ENCODE measurements around the gene SH3BGRL3. TPM values are rescaled to one million over a fixed set of nuclear protein-coding genes. Genes with fewer than 3 reads are reported as not detected.

SH3BGRL3 gene
- total and polyA plus RNA-seq, 2 experiments from 2014 or later: 240 to 2,795 TPM

GRCh38 chr1:26276432-26276838 lies 3.5 kb upstream of the SH3BGRL3 start:
- no peak overlapping the region; the same call in 1 of the 2 replicates for H3K4me3 ChIP-seq
- TF ChIP-seq EZH2 (IDR thresholded peaks at IDR 0.05; ENCODE audit: insufficient read depth, poor library complexity, severe bottlenecking) (no peak), EZH2phosphoT487 (IDR thresholded peaks at IDR 0.05; ENCODE audit: insufficient read depth, low read depth) (no peak)
- no peaks in the 10 kb centered on the region for H3K9me3 ChIP-seq (ENCODE audit: low read depth)
- peak overlapping the region; percentile 75; the same call in 1 of the 2 replicates for H3K9ac ChIP-seq
- WGBS, 2 experiments (ENCODE audit: low coverage in 1 of 2, low lambda C conversion rate in 2 of 2, missing lambda C conversion rate in 2 of 2): 4 to 8% methylated on average over 2 of the region's 2 CpGs
- H3K4me2 ChIP-seq (ENCODE audit: unreplicated experiment): peak overlapping the region; percentile 73
- no peaks in the 10 kb centered on the region for H4K20me1 ChIP-seq (ENCODE audit: insufficient read depth)
- H2AFZ ChIP-seq: no peak overlapping the region
- peak overlapping the region; percentile 95 for H3K27ac ChIP-seq
- in situ Hi-C loops (cut with MboI): no loop called here
- H3K4me1 ChIP-seq (ENCODE audit: insufficient read depth): peaks cover 53% of the 10 kb centered on the region
- no peaks in the 10 kb centered on the region for H3K27me3 ChIP-seq (replicated peaks; ENCODE audit: insufficient read depth)
- H3F3A ChIP-seq (ENCODE audit: insufficient read depth): peaks cover 59% of the 10 kb centered on the region
- H3K79me2 ChIP-seq (ENCODE audit: insufficient read depth): peaks cover 15% of the 10 kb centered on the region
- no peaks in the 10 kb centered on the region for H3K9me2 ChIP-seq (ENCODE audit: insufficient read depth)
- DNase-seq: no peak
- 0 out of 2 replicates have a peak, but pooled peaks cover 5% of the 10 kb centered on the region for H3K36me3 ChIP-seq (ENCODE audit: low read depth)

- H3K9me3 ChIP-seq (ENCODE audit: low read depth): no peaks in the 10 kb centered on the region
- peaks cover 64% of the 10 kb centered on the region for H3F3A ChIP-seq (ENCODE audit: insufficient read depth)
- H2AFZ ChIP-seq: no peak overlapping the region
- TF ChIP-seq EZH2phosphoT487 (IDR thresholded peaks at IDR 0.05; ENCODE audit: insufficient read depth, low read depth): no peak
- TF ChIP-seq EZH2 (IDR thresholded peaks at IDR 0.05; ENCODE audit: insufficient read depth, poor library complexity, severe bottlenecking): no peak
- H3K36me3 ChIP-seq (ENCODE audit: low read depth): 0 out of 2 replicates have a peak, but pooled peaks cover 8% of the 10 kb centered on the region
- H3K9me2 ChIP-seq (ENCODE audit: insufficient read depth): no peaks in the 10 kb centered on the region
- peak overlapping the region; percentile 95 for H3K27ac ChIP-seq
- 55 to 58% methylated on average over 3 of the region's 3 CpGs for WGBS, 2 experiments (ENCODE audit: low coverage in 1 of 2, low lambda C conversion rate in 2 of 2, missing lambda C conversion rate in 2 of 2)
- H4K20me1 ChIP-seq (ENCODE audit: insufficient read depth): peaks cover 3% of the 10 kb centered on the region; the same call in 1 of the 2 replicates
- no peaks in the 10 kb centered on the region for H3K27me3 ChIP-seq (replicated peaks; ENCODE audit: insufficient read depth)
- H3K4me3 ChIP-seq: no peak overlapping the region
- H3K9ac ChIP-seq: peak overlapping the region; percentile 87; the same call in 1 of the 2 replicates
- H3K4me2 ChIP-seq (ENCODE audit: unreplicated experiment): peak overlapping the region; percentile 36
- peaks cover 58% of the 10 kb centered on the region for H3K4me1 ChIP-seq (ENCODE audit: insufficient read depth)
- H3K79me2 ChIP-seq (ENCODE audit: insufficient read depth): peaks cover 23% of the 10 kb centered on the region
- in situ Hi-C loops (cut with MboI): no loop called here
- no peak for DNase-seq
Observed at GRCh38 chr1:26277261-26277661, 2.6 kb upstream of the SH3BGRL3 start.

DNA sequence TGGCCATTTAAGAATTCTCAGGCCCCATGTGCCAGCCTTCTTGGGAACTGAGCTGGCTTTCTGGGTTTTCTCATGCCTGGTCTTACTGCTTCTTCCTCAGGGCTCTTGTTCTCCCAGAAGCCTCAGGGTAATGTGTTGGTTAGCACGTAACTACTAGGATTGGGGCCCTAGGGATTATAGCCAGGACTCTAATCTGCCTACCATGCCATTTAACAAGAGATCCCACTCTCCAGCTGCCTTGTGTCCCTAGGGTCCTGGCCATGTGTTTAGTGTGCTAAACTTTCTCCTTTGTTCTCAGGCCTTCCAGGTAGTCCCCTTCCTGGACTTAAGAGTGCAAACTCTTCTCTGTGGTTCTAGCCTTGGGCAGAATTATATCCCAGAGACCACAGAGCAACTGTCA lies 2.2 kb upstream of the SH3BGRL3 start:
- peaks cover 66% of the 10 kb centered on the region for H3F3A ChIP-seq (ENCODE audit: insufficient read depth)
- H3K27ac ChIP-seq: peak overlapping the region; percentile 95
- WGBS, 2 experiments (ENCODE audit: low coverage in 1 of 2, low lambda C conversion rate in 2 of 2, missing lambda C conversion rate in 2 of 2): 87 to 100% methylated on average over 1 of the region's 1 CpG
- peak; percentile 11 for DNase-seq
- no peaks in the 10 kb centered on the region for H3K27me3 ChIP-seq (replicated peaks; ENCODE audit: insufficient read depth)
- H3K9me3 ChIP-seq (ENCODE audit: low read depth): no peaks in the 10 kb centered on the region
- no peak overlapping the region for H3K4me3 ChIP-seq
- peak overlapping the region; percentile 87 for H3K9ac ChIP-seq
- no peaks in the 10 kb centered on the region for H3K9me2 ChIP-seq (ENCODE audit: insufficient read depth)
- H3K79me2 ChIP-seq (ENCODE audit: insufficient read depth): peaks cover 28% of the 10 kb centered on the region
- peaks cover 3% of the 10 kb centered on the region; the same call in 1 of the 2 replicates for H4K20me1 ChIP-seq (ENCODE audit: insufficient read depth)
- H2AFZ ChIP-seq: no peak overlapping the region
- TF ChIP-seq EZH2phosphoT487 (IDR thresholded peaks at IDR 0.05; ENCODE audit: insufficient read depth, low read depth) (no peak), EZH2 (IDR thresholded peaks at IDR 0.05; ENCODE audit: insufficient read depth, poor library complexity, severe bottlenecking) (no peak)
- H3K36me3 ChIP-seq (ENCODE audit: low read depth): 0 out of 2 replicates have a peak, but pooled peaks cover 8% of the 10 kb centered on the region
- peak overlapping the region; percentile 36 for H3K4me2 ChIP-seq (ENCODE audit: unreplicated experiment)
- H3K4me1 ChIP-seq (ENCODE audit: insufficient read depth): peaks cover 61% of the 10 kb centered on the region
- in situ Hi-C loops (cut with MboI): no loop called here

- no peak for TF ChIP-seq EZH2 (IDR thresholded peaks at IDR 0.05; ENCODE audit: insufficient read depth, poor library complexity, severe bottlenecking)
- no peak for TF ChIP-seq EZH2phosphoT487 (IDR thresholded peaks at IDR 0.05; ENCODE audit: insufficient read depth, low read depth)
- WGBS, 2 experiments (ENCODE audit: low coverage in 1 of 2, low lambda C conversion rate in 2 of 2, missing lambda C conversion rate in 2 of 2): 11 to 14% methylated on average over 4 of the region's 4 CpGs
- H3K4me3 ChIP-seq: peak overlapping the region; percentile 85
- in situ Hi-C loops (cut with MboI): no loop called here
- peaks cover 67% of the 10 kb centered on the region for H3K4me1 ChIP-seq (ENCODE audit: insufficient read depth)
- H4K20me1 ChIP-seq (ENCODE audit: insufficient read depth): peaks cover 3% of the 10 kb centered on the region; the same call in 1 of the 2 replicates
- H3K36me3 ChIP-seq (ENCODE audit: low read depth): 0 out of 2 replicates have a peak, but pooled peaks cover 8% of the 10 kb centered on the region
- no peaks in the 10 kb centered on the region for H3K9me2 ChIP-seq (ENCODE audit: insufficient read depth)
- no peaks in the 10 kb centered on the region for H3K27me3 ChIP-seq (replicated peaks; ENCODE audit: insufficient read depth)
- H3K9ac ChIP-seq: peak overlapping the region; percentile 87
- H3K27ac ChIP-seq: peak overlapping the region; percentile 95
- H3K79me2 ChIP-seq (ENCODE audit: insufficient read depth): peaks cover 33% of the 10 kb centered on the region
- peaks cover 72% of the 10 kb centered on the region for H3F3A ChIP-seq (ENCODE audit: insufficient read depth)
- peak overlapping the region; percentile 90 for H3K4me2 ChIP-seq (ENCODE audit: unreplicated experiment)
- H3K9me3 ChIP-seq (ENCODE audit: low read depth): no peaks in the 10 kb centered on the region
- no peak overlapping the region for H2AFZ ChIP-seq
- peak; percentile 94 for DNase-seq
Observed at GRCh38 chr1:26278303-26278702, 1.6 kb upstream of the SH3BGRL3 start.

Data from GM23248 (cell line).